Urinary bladder (tissue), 4 donors: Measurements from ENCODE around the gene KCNJ18. TPM values are rescaled to one million over a fixed set of nuclear protein-coding genes. Genes with fewer than 3 reads are reported as not detected.
"Not testable (repeated sequence)": the region's sequence is repeated elsewhere in the genome, so short reads cannot be mapped to it uniquely, and the experiment has no call there.

ENCODE experiments used
- DNase-seq: peaks from one replicate; pipeline ENCODE4 v3.0.0-alpha.2; 2015; ENCODE audit errors: extremely low spot score
- H3K27ac ChIP-seq: one replicate; pipeline ENCODE4 v1.5.1; 2013; ENCODE audit warnings: low read depth, mild to moderate bottlenecking, moderate library complexity
- H3K36me3 ChIP-seq: one replicate; pipeline ENCODE4 v1.6.1; 2013; ENCODE audit warnings: mild to moderate bottlenecking, moderate library complexity; ENCODE audit not compliant: insufficient read depth
- H3K4me1 ChIP-seq: one replicate; pipeline ENCODE4 v1.6.1; 2013; ENCODE audit warnings: mild to moderate bottlenecking, moderate library complexity; ENCODE audit not compliant: insufficient read depth
- H3K4me3 ChIP-seq: one replicate; pipeline ENCODE4 v1.5.1; 2013; ENCODE audit warnings: low read depth, low read length
- WGBS: extraction: QIAGEN DNeasy Blood & Tissue Kit; methylation state at CpG from one replicate; pipeline ENCODE4 v1.1.7; 2013; 5-methylcytosine and 5-hydroxymethylcytosine counted together
- polyA plus RNA-seq: library from polyadenylated mRNA; stranded (reverse); fragments of 200-250 nt; gene quantifications from one replicate; pipeline ENCODE4 v1.2.3, GENCODE V29; 2013
- total RNA-seq: library from RNA; depleted of rRNA; stranded (reverse); fragments of >200 nt; gene quantifications from one replicate; pipeline ENCODE4 v1.2.3, GENCODE V29; 2014
- donor health status: healthy with polysubstance abuse.
- donor health status: healthy.

The KCNJ18 gene
- total and polyA plus RNA-seq, 2 donors: not detected

- not testable (repeated sequence) for DNase-seq, H3K36me3 ChIP-seq, H3K27ac ChIP-seq, H3K4me1 ChIP-seq, H3K4me3 ChIP-seq
- WGBS: 72% methylated on average over 5 of the region's 6 CpGs
These were observed 32.1 kb downstream of the KCNJ18 start for GRCh38 chr17:21724216-21725006.

GRCh38 chr17:21731076-21731475 is 38.8 kb downstream of the KCNJ18 start:
- H3K36me3 ChIP-seq, H3K4me1 ChIP-seq, H3K4me3 ChIP-seq, DNase-seq, H3K27ac ChIP-seq: not testable (repeated sequence)
- WGBS: 79% methylated on average over 5 of the region's 5 CpGs

GRCh38 chr17:21733931-21734330 is 41.6 kb downstream of the KCNJ18 start:
- not testable (repeated sequence) for H3K4me1 ChIP-seq, DNase-seq, H3K4me3 ChIP-seq, H3K27ac ChIP-seq, H3K36me3 ChIP-seq
- 93% methylated on average over 3 of the region's 3 CpGs for WGBS

- H3K4me3 ChIP-seq, H3K27ac ChIP-seq, H3K36me3 ChIP-seq, DNase-seq, H3K4me1 ChIP-seq: not testable (repeated sequence)
- 88% methylated on average over 4 of the region's 4 CpGs for WGBS
These were observed 43.5 kb downstream of the KCNJ18 start for GRCh38 chr17:21735814-21736213.

GRCh38 chr17:21737015-21737580 is 44.8 kb downstream of the KCNJ18 start:
- DNase-seq, H3K4me3 ChIP-seq, H3K27ac ChIP-seq, H3K36me3 ChIP-seq, H3K4me1 ChIP-seq: not testable (repeated sequence)
- 83% methylated on average over 21 of the region's 23 CpGs for WGBS

GRCh38 chr17:21738241-21738640 is 45.9 kb downstream of the KCNJ18 start:
- 66% methylated on average over 2 of the region's 4 CpGs for WGBS
- not testable (repeated sequence) for H3K4me3 ChIP-seq, H3K4me1 ChIP-seq, H3K36me3 ChIP-seq, DNase-seq, H3K27ac ChIP-seq

- DNase-seq, H3K4me1 ChIP-seq, H3K36me3 ChIP-seq, H3K27ac ChIP-seq, H3K4me3 ChIP-seq: not testable (repeated sequence)
- WGBS: 77% methylated on average over 4 of the region's 8 CpGs
These were observed 46.7 kb downstream of the KCNJ18 start for GRCh38 chr17:21738877-21739474.

GRCh38 chr17:21739485-21739884 is 47.2 kb downstream of the KCNJ18 start:
- H3K4me3 ChIP-seq, DNase-seq: not testable (repeated sequence)
- WGBS: 66% methylated on average over 4 of the region's 7 CpGs

GRCh38 chr17:21740836-21741235 is 48.5 kb downstream of the KCNJ18 start:
- not testable (repeated sequence) for DNase-seq, H3K27ac ChIP-seq, H3K4me1 ChIP-seq, H3K4me3 ChIP-seq, H3K36me3 ChIP-seq
- 57% methylated on average over 7 of the region's 7 CpGs for WGBS

More at GRCh38 chr17:21739485-21739884, 47.2 kb downstream of the KCNJ18 start:
- not testable (repeated sequence) for H3K27ac ChIP-seq, H3K36me3 ChIP-seq, H3K4me1 ChIP-seq

- not testable (repeated sequence) for H3K27ac ChIP-seq, H3K36me3 ChIP-seq, H3K4me3 ChIP-seq, H3K4me1 ChIP-seq, DNase-seq
- WGBS: no CpG with 5 or more reads among the region's 6 CpGs
These were observed 49.2 kb downstream of the KCNJ18 start for GRCh38 chr17:21741520-21741919.

GRCh38 chr17:21742326-21742725 is 50.0 kb downstream of the KCNJ18 start:
- WGBS: 70% methylated on average over 13 of the region's 13 CpGs

GRCh38 chr17:21744151-21744550 is 51.8 kb downstream of the KCNJ18 start:
- DNase-seq, H3K36me3 ChIP-seq, H3K4me1 ChIP-seq, H3K4me3 ChIP-seq, H3K27ac ChIP-seq: not testable (repeated sequence)
- WGBS: 41% methylated on average over 2 of the region's 3 CpGs

More at GRCh38 chr17:21742326-21742725, 50.0 kb downstream of the KCNJ18 start:
- no peak for DNase-seq
- no peaks in the 10 kb centered on the region for H3K4me1 ChIP-seq
- H3K4me3 ChIP-seq: no peak overlapping the region
- H3K36me3 ChIP-seq: no peaks in the 10 kb centered on the region
- H3K27ac ChIP-seq: no peak overlapping the region

- 59% methylated on average over 3 of the region's 9 CpGs for WGBS
- H3K36me3 ChIP-seq, H3K4me1 ChIP-seq, H3K27ac ChIP-seq, H3K4me3 ChIP-seq, DNase-seq: not testable (repeated sequence)
These were observed 52.3 kb downstream of the KCNJ18 start for GRCh38 chr17:21744621-21745020.
